SK-N-SH (cell line): ENCODE data around the gene EFCAB6. TPM values are rescaled to one million over a fixed set of nuclear protein-coding genes. Genes with fewer than 3 reads are reported as not detected.

Source experiments
- CTCF ChIA-PET: fragments of 300-600, 350-600 bp; formaldehyde crosslinking; extraction: SDS; loops from one replicate; lab custom pipeline; 2021; lab: Yijun Ruan, JAX
- POLR2A ChIA-PET: fragments of 350-600 bp; sonication (Branson Sonifier 250); formaldehyde crosslinking; extraction: SDS; loops from one replicate; lab custom pipeline; 2020; ENCODE audit warnings: antibody characterized with exemption, inconsistent platforms; lab: Yijun Ruan, JAX
- DNase-seq: peaks from one replicate; pipeline ENCODE4 v3.0.0; 2012
- H2AFZ ChIP-seq: fragments of 200-600 bp; sonication (generic); 2 replicates; pipeline ENCODE4 v1.8.1; 2016; ENCODE audit warnings: antibody characterized with exemption, mild to moderate bottlenecking, low read depth
- H3F3A ChIP-seq: fragments of 200-600 bp; sonication (generic); replicated peaks from 2 replicates; pipeline ENCODE3; 2016; ENCODE audit warnings: antibody characterized with exemption, mild to moderate bottlenecking; ENCODE audit not compliant: insufficient read depth
- H3K27ac ChIP-seq, 2 experiments: fragments of 200-500 bp in 1 of 2; fragments of 200-600 bp in 1 of 2; sonication (Bioruptor generic) in 1 of 2; sonication (generic), shearing (Covaris generic) in 1 of 2; 2 replicates each; pipeline versions ENCODE4 v1.5.1 to v1.6.1; 2014 to 2016; ENCODE audit warnings: low read depth in 2 of 2, inconsistent platforms in 1 of 2, low read length in 1 of 2, mild to moderate bottlenecking in 1 of 2, mixed read lengths in 1 of 2
- H3K27me3 ChIP-seq: fragments of 200-600 bp; sonication (generic), shearing (Covaris generic); 2 replicates; pipeline ENCODE4 v1.6.1; 2016; ENCODE audit warnings: mixed run types; ENCODE audit not compliant: insufficient read depth
- H3K36me3 ChIP-seq, 2 experiments: fragments of 200-500 bp in 1 of 2; fragments of 200-600 bp in 1 of 2; sonication (Bioruptor generic) in 1 of 2; sonication (generic) in 1 of 2; replicated peaks in 1 of 2; 2 replicates each; pipeline versions ENCODE3 to v1.5.1; 2014 to 2016; ENCODE audit warnings: low read length in 1 of 2, mild to moderate bottlenecking in 1 of 2; ENCODE audit not compliant: insufficient read depth in 2 of 2, control insufficient read depth in 1 of 2
- H3K4me1 ChIP-seq, 2 experiments: fragments of 200-500 bp in 1 of 2; fragments of 200-600 bp in 1 of 2; sonication (Bioruptor generic) in 1 of 2; sonication (generic), shearing (Covaris generic) in 1 of 2; 2 replicates each; pipeline versions ENCODE4 v1.5.1 to v1.6.1; 2014 to 2016; ENCODE audit warnings: low read depth in 1 of 2, low read length in 1 of 2, mixed run types in 1 of 2; ENCODE audit not compliant: insufficient read depth in 2 of 2, control insufficient read depth in 1 of 2
- H3K4me2 ChIP-seq: fragments of 200-600 bp; sonication (generic), shearing (Covaris generic); 2 replicates; pipeline ENCODE4 v1.6.1; 2017; ENCODE audit warnings: mixed run types
- H3K4me3 ChIP-seq, 2 experiments: fragments of 200-500 bp in 1 of 2; fragments of 200-600 bp in 1 of 2; sonication (Bioruptor generic) in 1 of 2; sonication (generic), shearing (Covaris generic) in 1 of 2; 2 replicates each; pipeline versions ENCODE4 v1.5.1 to v1.8.1; 2014 to 2016; ENCODE audit warnings: low read depth in 2 of 2, inconsistent platforms in 1 of 2, low read length in 1 of 2, mild to moderate bottlenecking in 1 of 2, mixed read lengths in 1 of 2, moderate library complexity in 1 of 2
- H3K79me2 ChIP-seq: fragments of 200-600 bp; sonication (generic); 2 replicates; pipeline ENCODE4 v1.8.1; 2017; ENCODE audit warnings: mild to moderate bottlenecking; ENCODE audit not compliant: insufficient read depth
- H3K9ac ChIP-seq: fragments of 200-600 bp; sonication (generic); 2 replicates; pipeline ENCODE4 v1.6.1; 2017; ENCODE audit warnings: mixed run types
- H3K9me2 ChIP-seq: fragments of 200-600 bp; sonication (generic); 2 replicates; pipeline ENCODE4 v1.6.1; 2017; ENCODE audit warnings: mixed run types
- H3K9me3 ChIP-seq: fragments of 200-600 bp; sonication (generic); 2 replicates; pipeline ENCODE4 v1.6.1; 2017; ENCODE audit warnings: mixed run types, mild to moderate bottlenecking, moderate library complexity
- H4K20me1 ChIP-seq: fragments of 200-600 bp; sonication (generic); 2 replicates; pipeline ENCODE4 v1.6.1; 2017; ENCODE audit warnings: mild to moderate bottlenecking, mixed run types; ENCODE audit not compliant: insufficient read depth
- CHD2 ChIP-seq: fragments of 150-350 bp; IDR thresholded peaks from 2 replicates; pipeline ENCODE4 v1.6.1; 2018; ENCODE audit warnings: low read length; ENCODE audit not compliant: partially characterized antibody
- MAX ChIP-seq: IDR thresholded peaks from 2 replicates; pipeline ENCODE4 v1.4.0; 2012; ENCODE audit warnings: low read depth
- NFIC ChIP-seq: IDR thresholded peaks from 2 replicates; pipeline ENCODE4 v1.4.0; 2012; ENCODE audit warnings: borderline replicate concordance
- NRF1 ChIP-seq: IDR thresholded peaks from 2 replicates; pipeline ENCODE4 v1.6.1; 2012; ENCODE audit warnings: low read depth, mild to moderate bottlenecking, low read length
- PBX3 ChIP-seq: IDR thresholded peaks from 2 replicates; pipeline ENCODE4; 2012
- POLR2AphosphoS5 ChIP-seq: IDR thresholded peaks from 2 replicates; pipeline ENCODE4 v1.6.1; 2012; ENCODE audit warnings: low read depth, low read length
- RAD21 ChIP-seq: IDR thresholded peaks from 2 replicates; pipeline ENCODE4 v1.6.1; 2012; ENCODE audit warnings: mild to moderate bottlenecking, low read length
- RCOR1 ChIP-seq: fragments of 150-350 bp; IDR thresholded peaks from 2 replicates; pipeline ENCODE4 v1.6.1; 2017; ENCODE audit warnings: antibody characterized with exemption, low read length
- TAF1 ChIP-seq: IDR thresholded peaks from 2 replicates; pipeline ENCODE4 v1.6.1; 2012; ENCODE audit warnings: low read depth, mild to moderate bottlenecking, low read length, moderate library complexity, borderline replicate concordance
- TCF12 ChIP-seq: IDR thresholded peaks from 2 replicates; pipeline ENCODE4 v1.4.0; 2012
- TEAD4 ChIP-seq: IDR thresholded peaks from 2 replicates; pipeline ENCODE4 v1.4.0; 2012; ENCODE audit warnings: mild to moderate bottlenecking, borderline replicate concordance; ENCODE audit not compliant: insufficient read depth
- USF2 ChIP-seq: fragments of 150-350 bp; IDR thresholded peaks from 2 replicates; pipeline ENCODE4 v1.6.1; 2017; ENCODE audit warnings: antibody characterized with exemption, low read length, low read depth, borderline replicate concordance
- YY1 ChIP-seq: IDR thresholded peaks from 2 replicates; pipeline ENCODE4 v1.4.0; 2012; ENCODE audit warnings: low read depth, mild to moderate bottlenecking
- ZBTB33 ChIP-seq: IDR thresholded peaks from 2 replicates; pipeline ENCODE4 v1.4.0; 2012; ENCODE audit warnings: low read depth, borderline replicate concordance
- WGBS: methylation state at CpG from one replicate; pipeline ENCODE4 v1.1.6; 2017; ENCODE audit warnings: low lambda C conversion rate; 5-methylcytosine and 5-hydroxymethylcytosine counted together
- polyA plus RNA-seq, 3 experiments: library from polyadenylated mRNA; depleted of rRNA; stranded (reverse); fragments of >200 nt; gene quantifications; 2 replicates each; pipeline ENCODE4 v1.2.3, GENCODE V29; 2012
- TF ChIP-seq, protein P1 (sequence below): fragments of 150-350 bp; IDR thresholded peaks from 2 replicates; pipeline ENCODE4 v1.6.1; 2016; ENCODE audit warnings: mild to moderate bottlenecking, low read depth, low read length
- TF ChIP-seq, protein P2 (sequence below): IDR thresholded peaks from 2 replicates; pipeline ENCODE4 v1.4.0; 2012; ENCODE audit warnings: low read depth, borderline replicate concordance

Gene EFCAB6
- polyA plus RNA-seq, 1 of the 3 experiments (the other 2 are of a cell fraction) = 0.46 TPM

GRCh38 chr22:43550024-43550620, 262.0 kb downstream of the EFCAB6 start:
- Histone ChIP-seq H3F3A (no peaks in the 10 kb centered on the region), H4K20me1 (no peaks in the 10 kb centered on the region), H3K27ac (no peak overlapping the region), H3K36me3 (no peaks in the 10 kb centered on the region), H3K4me2 (no peak overlapping the region), H3K4me3 (no peak overlapping the region), H3K27me3 (no peaks in the 10 kb centered on the region), H3K9me3 (no peaks in the 10 kb centered on the region), H3K79me2 (no peaks in the 10 kb centered on the region), H3K4me1 (no peaks in the 10 kb centered on the region), H3K9ac (no peak overlapping the region), H2AFZ (no peak overlapping the region), H3K9me2 (no peaks in the 10 kb centered on the region)
- ChIA-PET CTCF (no interaction called here), POLR2A (no interaction called here)
- DNase-seq = no peak
- 78% methylated on average over 10 of the region's 14 CpGs for WGBS
- no peak for TF ChIP-seq PBX3
- TF ChIP-seq RAD21 = no peak
- TF ChIP-seq CHD2 = no peak
- TF ChIP-seq MAX = no peak
- TF ChIP-seq POLR2AphosphoS5 = no peak
- TF ChIP-seq TAF1 = no peak
- no peak for TF ChIP-seq ZBTB33
- TF ChIP-seq NRF1 = no peak
- TF ChIP-seq, protein P1, sequence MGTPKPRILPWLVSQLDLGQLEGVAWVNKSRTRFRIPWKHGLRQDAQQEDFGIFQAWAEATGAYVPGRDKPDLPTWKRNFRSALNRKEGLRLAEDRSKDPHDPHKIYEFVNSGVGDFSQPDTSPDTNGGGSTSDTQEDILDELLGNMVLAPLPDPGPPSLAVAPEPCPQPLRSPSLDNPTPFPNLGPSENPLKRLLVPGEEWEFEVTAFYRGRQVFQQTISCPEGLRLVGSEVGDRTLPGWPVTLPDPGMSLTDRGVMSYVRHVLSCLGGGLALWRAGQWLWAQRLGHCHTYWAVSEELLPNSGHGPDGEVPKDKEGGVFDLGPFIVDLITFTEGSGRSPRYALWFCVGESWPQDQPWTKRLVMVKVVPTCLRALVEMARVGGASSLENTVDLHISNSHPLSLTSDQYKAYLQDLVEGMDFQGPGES = no peak
- TF ChIP-seq, protein P2, sequence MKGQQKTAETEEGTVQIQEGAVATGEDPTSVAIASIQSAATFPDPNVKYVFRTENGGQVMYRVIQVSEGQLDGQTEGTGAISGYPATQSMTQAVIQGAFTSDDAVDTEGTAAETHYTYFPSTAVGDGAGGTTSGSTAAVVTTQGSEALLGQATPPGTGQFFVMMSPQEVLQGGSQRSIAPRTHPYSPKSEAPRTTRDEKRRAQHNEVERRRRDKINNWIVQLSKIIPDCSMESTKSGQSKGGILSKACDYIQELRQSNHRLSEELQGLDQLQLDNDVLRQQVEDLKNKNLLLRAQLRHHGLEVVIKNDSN = no peak
- TF ChIP-seq TEAD4 = no peak
- TF ChIP-seq RCOR1 = no peak
- TF ChIP-seq USF2 = no peak
- no peak for TF ChIP-seq YY1
- no peak for TF ChIP-seq TCF12
- no peak for TF ChIP-seq NFIC
